ENCODE measurements around the gene MOV10L1. TPM values are rescaled to one million over a fixed set of nuclear protein-coding genes. Genes with fewer than 3 reads are reported as not detected.
A peak's percentile ranks its signal among the peaks of the same experiment; 100 is the strongest.

Gene MOV10L1
- total and polyA plus RNA-seq, 12 donors = 0.16 to 0.42 (median 0.26) TPM; not detected in 8

DNA sequence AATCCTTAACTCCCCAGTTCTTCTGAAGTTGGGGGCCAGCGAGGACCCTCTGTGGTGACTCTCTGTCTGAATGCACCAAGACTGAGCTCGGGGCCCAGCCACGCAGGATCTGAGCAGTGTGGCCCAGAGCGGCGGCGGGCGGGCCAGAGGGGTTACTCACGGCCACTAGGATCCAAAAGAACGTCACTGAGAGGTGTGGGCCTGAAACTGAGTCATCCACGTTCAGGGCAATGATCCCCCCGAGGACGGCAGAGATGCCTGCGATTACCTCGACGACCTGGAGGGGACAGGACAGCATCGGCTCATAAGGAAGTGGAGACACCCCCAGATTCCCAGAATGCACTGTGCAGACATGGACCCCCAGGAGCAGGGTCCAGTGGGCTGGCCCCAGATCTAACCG, 15.8 kb upstream of the MOV10L1 start:
- no peak for DNase-seq
- WGBS, 2 donors = 76 to 83% methylated on average over 17 of the region's 17 CpGs
- Histone ChIP-seq H3K4me3 (no peak overlapping the region), H3K9me3 (no peaks in the 10 kb centered on the region), H3K36me3 (no peaks in the 10 kb centered on the region), H3K4me1 (peaks cover 0 to 4% (median 0%) of the 10 kb centered on the region in 9 donors), H3K27ac (no peak overlapping the region), H3K27me3 (peaks cover 0 to 33% (median 15%) of the 10 kb centered on the region in 7 donors)
- TF ChIP-seq, protein P1, sequence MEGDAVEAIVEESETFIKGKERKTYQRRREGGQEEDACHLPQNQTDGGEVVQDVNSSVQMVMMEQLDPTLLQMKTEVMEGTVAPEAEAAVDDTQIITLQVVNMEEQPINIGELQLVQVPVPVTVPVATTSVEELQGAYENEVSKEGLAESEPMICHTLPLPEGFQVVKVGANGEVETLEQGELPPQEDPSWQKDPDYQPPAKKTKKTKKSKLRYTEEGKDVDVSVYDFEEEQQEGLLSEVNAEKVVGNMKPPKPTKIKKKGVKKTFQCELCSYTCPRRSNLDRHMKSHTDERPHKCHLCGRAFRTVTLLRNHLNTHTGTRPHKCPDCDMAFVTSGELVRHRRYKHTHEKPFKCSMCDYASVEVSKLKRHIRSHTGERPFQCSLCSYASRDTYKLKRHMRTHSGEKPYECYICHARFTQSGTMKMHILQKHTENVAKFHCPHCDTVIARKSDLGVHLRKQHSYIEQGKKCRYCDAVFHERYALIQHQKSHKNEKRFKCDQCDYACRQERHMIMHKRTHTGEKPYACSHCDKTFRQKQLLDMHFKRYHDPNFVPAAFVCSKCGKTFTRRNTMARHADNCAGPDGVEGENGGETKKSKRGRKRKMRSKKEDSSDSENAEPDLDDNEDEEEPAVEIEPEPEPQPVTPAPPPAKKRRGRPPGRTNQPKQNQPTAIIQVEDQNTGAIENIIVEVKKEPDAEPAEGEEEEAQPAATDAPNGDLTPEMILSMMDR (IDR thresholded peaks at IDR 0.05) = no peak
- intact Hi-C loops (cut with DNase I) = no loop called here
- ATAC-seq = no peak

DNA sequence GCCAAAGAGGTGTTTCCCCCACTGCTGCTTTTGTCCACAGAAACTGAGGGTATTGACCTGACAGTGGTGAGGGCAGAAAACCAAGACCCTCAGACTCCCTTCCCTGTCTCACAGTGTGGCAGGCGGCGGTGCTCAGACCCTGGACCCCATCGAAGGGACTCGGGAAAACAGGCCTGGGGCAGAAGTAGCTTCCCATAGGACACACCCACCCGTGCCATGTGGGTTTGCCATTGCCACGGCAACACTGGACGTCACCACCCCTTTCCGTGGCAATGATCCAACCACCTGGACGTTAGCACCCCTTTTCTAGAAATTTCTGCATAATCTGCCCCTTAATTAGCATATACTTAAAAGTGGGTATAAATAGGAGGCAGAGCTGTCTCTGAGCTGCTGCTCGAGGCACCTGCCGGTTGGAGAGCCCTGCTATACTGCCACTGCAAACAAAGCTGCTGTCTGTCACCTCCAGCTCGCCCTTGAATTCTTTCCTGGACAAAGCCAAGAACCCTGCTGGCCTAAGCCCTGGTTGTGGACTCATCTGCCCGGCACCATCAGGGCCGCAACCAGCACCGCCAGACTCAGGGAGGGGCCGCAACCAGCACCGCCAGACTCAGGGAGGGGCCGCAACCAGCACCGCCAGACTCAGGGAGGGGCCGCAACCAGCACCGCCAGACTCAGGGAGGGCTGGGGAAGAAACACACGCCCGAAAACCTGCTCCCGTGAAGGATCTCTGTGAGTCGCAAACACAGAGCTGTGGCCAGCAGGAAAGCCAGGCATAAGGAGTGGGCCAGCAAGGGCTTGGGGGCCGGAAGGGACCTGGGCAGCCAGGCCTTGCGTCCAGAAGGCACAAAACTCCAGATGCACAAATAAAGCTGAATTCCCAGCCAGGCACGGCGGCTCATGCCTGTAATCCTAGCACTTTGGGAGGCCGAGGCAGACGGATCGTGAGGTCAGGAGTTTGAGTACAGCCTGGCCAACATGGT, 15.0 kb upstream of the MOV10L1 start:
- ATAC-seq (peak in 2 of 8 donors; percentile 19 to 35), DNase-seq (no peak)
- H3K27me3 ChIP-seq = peaks cover 0 to 38% (median 15%) of the 10 kb centered on the region in 7 donors
- no peaks in the 10 kb centered on the region for H3K36me3 ChIP-seq
- no peaks in the 10 kb centered on the region for H3K9me3 ChIP-seq
- no peak overlapping the region for H3K27ac ChIP-seq
- TF ChIP-seq, protein P1 (IDR thresholded peaks at IDR 0.05) = no peak
- no peak overlapping the region for H3K4me3 ChIP-seq
- intact Hi-C loops (cut with DNase I) = no loop called here
- 80 to 84% methylated on average over 32 of the region's 32 CpGs for WGBS, 2 donors
- H3K4me1 ChIP-seq = peaks cover 0 to 4% (median 0%) of the 10 kb centered on the region in 9 donors

DNA sequence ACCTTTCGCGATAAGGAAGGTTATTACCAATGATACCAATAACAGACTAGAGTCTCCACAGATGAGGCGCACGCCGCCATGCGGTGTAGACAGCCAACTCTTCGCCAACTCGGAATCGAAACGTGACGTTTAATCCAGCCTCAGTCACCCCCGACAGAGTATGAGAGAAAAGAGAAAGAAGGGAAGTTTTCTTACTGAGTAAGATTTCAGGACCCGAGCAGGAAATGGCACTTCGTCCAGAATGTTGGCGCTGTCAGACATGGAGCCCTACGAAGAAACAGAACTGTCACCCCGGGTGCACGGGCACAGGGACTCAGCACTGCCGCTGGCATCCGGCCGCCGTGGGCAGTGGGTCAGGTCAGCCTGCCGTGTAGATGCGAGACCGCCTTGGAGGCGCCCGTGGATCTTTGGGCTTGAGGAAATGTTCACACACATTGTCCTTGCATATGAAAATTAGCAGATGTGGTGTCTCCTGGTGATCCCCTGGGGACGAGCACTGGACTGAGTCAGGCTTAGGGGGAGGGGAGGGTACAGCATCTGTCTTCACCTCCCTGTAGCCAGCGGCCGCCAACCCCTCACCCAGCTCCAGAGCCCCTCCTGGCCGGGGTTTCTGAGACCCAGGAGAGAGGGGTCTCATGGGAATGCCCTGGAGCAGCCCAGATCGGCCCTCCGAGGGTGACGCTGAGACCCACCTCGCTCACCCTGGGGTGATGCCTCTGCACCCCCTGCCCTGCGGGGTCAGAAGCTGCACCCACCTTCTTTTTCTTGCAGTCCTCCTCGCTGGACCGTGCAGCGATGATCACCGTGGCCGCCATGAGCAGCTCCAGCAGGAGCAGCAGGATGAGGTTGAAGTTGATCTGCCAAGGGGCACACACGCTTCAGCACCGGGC, 12.9 kb upstream of the MOV10L1 start:
- TF ChIP-seq, protein P1 (IDR thresholded peaks at IDR 0.05) = no peak
- DNase-seq (no peak), ATAC-seq (peak in 1 of 8 donors; percentile 28)
- Histone ChIP-seq H3K4me1 (peaks cover 0 to 4% (median 0%) of the 10 kb centered on the region in 9 donors), H3K9me3 (no peaks in the 10 kb centered on the region), H3K27ac (no peak overlapping the region), H3K27me3 (peaks cover 0 to 47% (median 17%) of the 10 kb centered on the region in 7 donors), H3K36me3 (no peaks in the 10 kb centered on the region), H3K4me3 (no peak overlapping the region)
- intact Hi-C loops (cut with DNase I) = no loop called here
- 79 to 85% methylated on average over 43 of the region's 43 CpGs for WGBS, 2 donors

DNA sequence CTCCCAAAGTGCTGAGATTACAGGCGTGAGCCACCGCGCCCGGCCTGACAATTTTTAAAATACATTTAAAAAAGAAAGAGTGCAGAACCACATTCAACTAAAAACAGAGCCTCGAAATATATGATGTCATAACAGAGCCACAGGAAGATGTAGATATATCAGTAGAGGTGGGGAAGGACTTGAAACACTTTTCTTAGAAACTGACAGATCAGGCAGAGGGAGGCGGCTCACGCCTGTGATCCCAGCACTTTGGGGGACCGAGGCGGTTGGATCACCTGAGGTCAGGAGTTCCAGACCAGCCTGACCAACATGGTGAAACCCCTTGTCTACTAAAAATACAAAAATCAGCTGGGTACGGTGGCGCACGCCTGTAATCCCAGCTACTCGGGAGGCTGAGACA, 11.6 kb upstream of the MOV10L1 start:
- no peaks in the 10 kb centered on the region for H3K9me3 ChIP-seq
- DNase-seq (no peak), ATAC-seq (no peak)
- WGBS, 2 donors = 93 to 97% methylated on average over 13 of the region's 13 CpGs
- H3K4me3 ChIP-seq = no peak overlapping the region
- intact Hi-C loops (cut with DNase I) = no loop called here
- H3K4me1 ChIP-seq = peaks cover 0 to 4% (median 0%) of the 10 kb centered on the region in 9 donors
- TF ChIP-seq, protein P1 (IDR thresholded peaks at IDR 0.05) = no peak
- no peak overlapping the region for H3K27ac ChIP-seq
- peaks cover 5 to 48% (median 21%) of the 10 kb centered on the region in 7 donors for H3K27me3 ChIP-seq
- H3K36me3 ChIP-seq = no peaks in the 10 kb centered on the region

Measured in heart right ventricle (tissue), 16 donors.